Stromal cell of bone marrow (primary cell): Measurements from ENCODE around the gene ADAMTSL3.

Experiments
- DNase-seq: peaks from one replicate; pipeline ENCODE4 v3.0.0-alpha.2; 2012; ENCODE audit warnings: low read depth

Gene ADAMTSL3

GRCh38 chr15:83654379-83655236 is 685 bp downstream of the ADAMTSL3 start:
- DNase-seq = no peak

GRCh38 chr15:83655237-83655616 is 1.3 kb downstream of the ADAMTSL3 start:
- DNase-seq = no peak

GRCh38 chr15:83656192-83656591 is 2.3 kb downstream of the ADAMTSL3 start:
- DNase-seq = no peak

- no peak for DNase-seq
Observed at GRCh38 chr15:83656943-83657528, 3.1 kb downstream of the ADAMTSL3 start.

- no peak for DNase-seq
Observed at GRCh38 chr15:83657549-83657948, 3.6 kb downstream of the ADAMTSL3 start.

GRCh38 chr15:83658430-83659416 is 4.8 kb downstream of the ADAMTSL3 start:
- DNase-seq = no peak

GRCh38 chr15:83659417-83659812 is 5.5 kb downstream of the ADAMTSL3 start:
- no peak for DNase-seq

GRCh38 chr15:83665480-83665879 is 11.6 kb downstream of the ADAMTSL3 start:
- no peak for DNase-seq

- DNase-seq = no peak
Observed at GRCh38 chr15:83670672-83671229, 16.8 kb downstream of the ADAMTSL3 start.

GRCh38 chr15:83671603-83672002 is 17.7 kb downstream of the ADAMTSL3 start:
- no peak for DNase-seq

GRCh38 chr15:83673385-83673784 is 19.5 kb downstream of the ADAMTSL3 start:
- DNase-seq = no peak

GRCh38 chr15:83682476-83683088 is 28.7 kb downstream of the ADAMTSL3 start:
- no peak for DNase-seq

GRCh38 chr15:83685916-83686332 is 32.0 kb downstream of the ADAMTSL3 start:
- no peak for DNase-seq

GRCh38 chr15:83688201-83688600 is 34.3 kb downstream of the ADAMTSL3 start:
- no peak for DNase-seq

GRCh38 chr15:83690676-83691075 is 36.8 kb downstream of the ADAMTSL3 start:
- no peak for DNase-seq

GRCh38 chr15:83692746-83693581 is 39.0 kb downstream of the ADAMTSL3 start:
- DNase-seq = no peak

- DNase-seq = no peak
Observed at GRCh38 chr15:83694015-83694414, 40.1 kb downstream of the ADAMTSL3 start.

- DNase-seq = no peak
Observed at GRCh38 chr15:83694536-83694935, 40.6 kb downstream of the ADAMTSL3 start.

- no peak for DNase-seq
Observed at GRCh38 chr15:83695246-83695645, 41.3 kb downstream of the ADAMTSL3 start.

GRCh38 chr15:83695901-83696425 is 42.0 kb downstream of the ADAMTSL3 start:
- no peak for DNase-seq
